ENCODE measurements around the gene NPTX2. TPM values are rescaled to one million over a fixed set of nuclear protein-coding genes. Genes with fewer than 3 reads are reported as not detected.

Gene NPTX2
- polyA plus RNA-seq (2013), result 7.7 TPM

DNA sequence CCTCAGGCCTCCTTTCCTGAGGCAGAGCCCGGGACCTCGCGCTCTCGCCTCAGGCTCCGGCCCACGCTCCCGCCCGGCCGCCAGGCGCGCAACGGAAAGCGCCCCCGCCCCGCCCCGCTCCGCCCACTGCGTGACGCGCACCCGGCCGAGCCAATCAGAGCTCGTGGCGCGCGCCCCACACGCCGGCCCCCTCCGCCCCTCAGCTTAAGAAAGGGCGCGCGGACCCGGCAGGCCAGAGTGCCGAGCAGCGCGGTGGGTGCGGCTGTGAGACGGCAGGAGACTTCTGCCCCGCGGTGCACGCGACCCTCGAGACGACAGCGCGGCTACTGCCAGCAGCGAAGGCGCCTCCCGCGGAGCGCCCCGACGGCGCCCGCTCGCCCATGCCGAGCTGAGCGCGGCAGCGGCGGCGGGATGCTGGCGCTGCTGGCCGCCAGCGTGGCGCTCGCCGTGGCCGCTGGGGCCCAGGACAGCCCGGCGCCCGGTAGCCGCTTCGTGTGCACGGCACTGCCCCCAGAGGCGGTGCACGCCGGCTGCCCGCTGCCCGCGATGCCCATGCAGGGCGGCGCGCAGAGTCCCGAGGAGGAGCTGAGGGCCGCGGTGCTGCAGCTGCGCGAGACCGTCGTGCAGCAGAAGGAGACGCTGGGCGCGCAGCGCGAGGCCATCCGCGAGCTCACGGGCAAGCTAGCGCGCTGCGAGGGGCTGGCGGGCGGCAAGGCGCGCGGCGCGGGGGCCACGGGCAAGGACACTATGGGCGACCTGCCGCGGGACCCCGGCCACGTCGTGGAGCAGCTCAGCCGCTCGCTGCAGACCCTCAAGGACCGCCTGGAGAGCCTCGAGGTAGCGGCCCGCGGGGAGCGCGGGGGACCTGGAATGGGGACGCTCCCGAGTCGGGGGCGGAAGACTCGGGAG is at the start of gene NPTX2:
NPTX2 (plus strand) TSS at position 235 of the 909 bp plus-strand sequence; CDS start at position 412, 177 bp downstream.
- peaks cover 0 to 4% (median 2%) of the 10 kb centered on the region in 5 experiments for H3K9me3 ChIP-seq (ENCODE audit: control extremely low read depth in 1 of 5, control insufficient read depth in 4 of 5, insufficient read depth in 2 of 5, low read depth in 1 of 5, low read length in 4 of 5)
- peaks cover 19 to 81% (median 31%) of the 10 kb centered on the region in 5 experiments for H3K27me3 ChIP-seq (replicated peaks in 2 of 5; ENCODE audit: control insufficient read depth in 4 of 5, insufficient read depth in 5 of 5, low read length in 4 of 5)

DNA sequence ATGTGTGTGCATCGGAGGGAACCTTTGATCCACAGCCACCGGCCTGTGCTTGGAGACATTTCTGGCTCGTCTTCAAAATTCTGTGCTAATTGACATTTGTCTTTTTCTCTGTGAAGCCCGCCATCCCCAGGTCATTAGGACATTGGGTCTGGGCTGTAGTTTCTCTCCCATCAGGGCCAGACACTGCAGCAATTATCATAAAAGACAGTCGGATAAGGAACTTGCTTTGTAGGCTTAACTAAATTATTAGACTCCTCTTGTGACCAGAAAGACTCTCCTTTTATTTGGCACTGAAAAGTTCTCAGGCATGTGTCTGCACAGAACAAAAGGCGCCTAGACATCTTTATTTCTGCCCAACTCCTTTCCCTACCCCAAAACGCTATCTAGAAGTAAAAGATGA is 49.1 kb upstream of the NPTX2 start:
- Histone ChIP-seq H3K27me3 (replicated peaks in 2 of 5; ENCODE audit: control insufficient read depth in 4 of 5, insufficient read depth in 5 of 5, low read length in 4 of 5) (peaks cover 0 to 6% (median 3%) of the 10 kb centered on the region in 5 experiments), H3K4me3 (ENCODE audit: control insufficient read depth in 1 of 7, extremely low read depth in 1 of 7, insufficient read depth in 4 of 7, low read depth in 2 of 7, low read length in 6 of 7) (no peak overlapping the region), H3K27ac (ENCODE audit: insufficient read depth in 1 of 2, low read depth in 1 of 2, low read length in 2 of 2, poor library complexity in 1 of 2, severe bottlenecking in 2 of 2) (no peak overlapping the region), H3K36me3 (ENCODE audit: control insufficient read depth in 4 of 4, insufficient read depth in 4 of 4, low read length in 3 of 4) (no peaks in the 10 kb centered on the region), H3K4me1 (ENCODE audit: control extremely low read depth in 1 of 4, control insufficient read depth in 4 of 4, insufficient read depth in 4 of 4, low read length in 3 of 4) (no peaks in the 10 kb centered on the region), H3K9me3 (ENCODE audit: control extremely low read depth in 1 of 5, control insufficient read depth in 4 of 5, insufficient read depth in 2 of 5, low read depth in 1 of 5, low read length in 4 of 5) (peaks cover 0 to 3% (median 0%) of the 10 kb centered on the region in 5 experiments)
- 97% methylated on average over 5 of the region's 7 CpGs for WGBS (ENCODE audit: insufficient coverage)
- ChIA-PET CTCF (no interaction called here), POLR2A (no interaction called here)
- no peak for DNase-seq

More for the DNA sequence above, at the start of gene NPTX2:
- CTCF ChIA-PET, result interaction anchor here (0.8 to 1.8 kb wide), 8 partner anchors 22 to 129 kb away, joined by 3 to 6 read pairs (median 4); no protein-coding TSS in a partner anchor
- Histone ChIP-seq H3K36me3 (ENCODE audit: control insufficient read depth in 4 of 4, insufficient read depth in 4 of 4, low read length in 3 of 4) (no peaks in the 10 kb centered on the region), H3K27ac (ENCODE audit: insufficient read depth in 1 of 2, low read depth in 1 of 2, low read length in 2 of 2, poor library complexity in 1 of 2, severe bottlenecking in 2 of 2) (no peak within 1 kb of the TSS), H3K4me3 (ENCODE audit: control insufficient read depth in 1 of 7, extremely low read depth in 1 of 7, insufficient read depth in 4 of 7, low read depth in 2 of 7, low read length in 6 of 7) (peak within 1 kb of the TSS in 6 of 7 experiments; percentile 19 to 66 (median 40)), H3K4me1 (ENCODE audit: control extremely low read depth in 1 of 4, control insufficient read depth in 4 of 4, insufficient read depth in 4 of 4, low read length in 3 of 4) (peaks cover 4 to 50% (median 35%) of the 10 kb centered on the region in 4 experiments)
- POLR2A ChIA-PET, result interaction anchor here (1.4 kb wide), 1 partner anchor 24 kb away, joined by 8 read pairs; no protein-coding TSS in a partner anchor
- peak; percentile 35 to 79 (median 64) for DNase-seq
- 2% methylated on average over 97 of the region's 130 CpGs for WGBS (ENCODE audit: insufficient coverage)

GRCh38 chr7:98568891-98569290 is 48.2 kb upstream of the NPTX2 start:
- Histone ChIP-seq H3K4me1 (ENCODE audit: control extremely low read depth in 1 of 4, control insufficient read depth in 4 of 4, insufficient read depth in 4 of 4, low read length in 3 of 4) (no peaks in the 10 kb centered on the region), H3K36me3 (ENCODE audit: control insufficient read depth in 4 of 4, insufficient read depth in 4 of 4, low read length in 3 of 4) (no peaks in the 10 kb centered on the region), H3K27me3 (replicated peaks in 2 of 5; ENCODE audit: control insufficient read depth in 4 of 5, insufficient read depth in 5 of 5, low read length in 4 of 5) (peaks cover 0 to 6% (median 3%) of the 10 kb centered on the region in 5 experiments), H3K4me3 (ENCODE audit: control insufficient read depth in 1 of 7, extremely low read depth in 1 of 7, insufficient read depth in 4 of 7, low read depth in 2 of 7, low read length in 6 of 7) (no peak overlapping the region), H3K27ac (ENCODE audit: insufficient read depth in 1 of 2, low read depth in 1 of 2, low read length in 2 of 2, poor library complexity in 1 of 2, severe bottlenecking in 2 of 2) (no peak overlapping the region), H3K9me3 (ENCODE audit: control extremely low read depth in 1 of 5, control insufficient read depth in 4 of 5, insufficient read depth in 2 of 5, low read depth in 1 of 5, low read length in 4 of 5) (peaks cover 0 to 3% (median 0%) of the 10 kb centered on the region in 5 experiments)
- 95% methylated on average over 6 of the region's 8 CpGs for WGBS (ENCODE audit: insufficient coverage)
- ChIA-PET CTCF (no interaction called here), POLR2A (no interaction called here)
- DNase-seq, result no peak

DNA sequence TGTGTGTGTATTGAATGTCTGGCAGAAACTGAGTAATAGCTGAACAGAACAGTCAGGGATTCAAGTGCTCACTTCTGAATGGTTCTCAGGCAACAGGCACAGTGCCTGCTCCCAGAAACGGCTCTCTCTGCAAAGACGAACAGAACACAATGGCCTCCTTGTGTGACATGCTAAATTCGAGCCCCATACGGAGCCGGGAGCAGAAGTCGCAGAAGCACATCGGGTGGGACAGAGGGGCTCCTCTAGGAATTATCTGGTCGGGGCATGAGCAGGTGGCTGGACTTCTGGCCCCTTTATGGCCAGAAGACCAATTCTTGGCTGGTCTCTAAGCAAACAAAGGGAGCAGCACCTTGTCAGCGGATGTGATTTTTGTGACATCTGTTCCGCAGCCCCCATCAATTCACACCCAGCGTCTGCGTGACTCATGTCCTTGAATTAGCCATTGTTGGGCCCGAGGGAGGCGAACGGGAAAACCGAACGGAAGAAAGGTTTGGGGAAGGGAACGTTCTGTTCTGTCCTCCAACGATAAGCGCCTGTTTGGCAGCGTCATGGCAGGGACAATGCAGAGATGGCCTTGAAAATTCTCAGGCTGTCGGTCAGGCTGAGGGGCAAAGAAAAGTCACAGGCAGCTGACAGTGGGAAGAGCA is 47.3 kb upstream of the NPTX2 start:
- WGBS (ENCODE audit: insufficient coverage), result 80% methylated on average over 18 of the region's 22 CpGs
- Histone ChIP-seq H3K36me3 (ENCODE audit: control insufficient read depth in 4 of 4, insufficient read depth in 4 of 4, low read length in 3 of 4) (no peaks in the 10 kb centered on the region), H3K27me3 (replicated peaks in 2 of 5; ENCODE audit: control insufficient read depth in 4 of 5, insufficient read depth in 5 of 5, low read length in 4 of 5) (peaks cover 0 to 6% (median 3%) of the 10 kb centered on the region in 5 experiments), H3K4me3 (ENCODE audit: control insufficient read depth in 1 of 7, extremely low read depth in 1 of 7, insufficient read depth in 4 of 7, low read depth in 2 of 7, low read length in 6 of 7) (no peak overlapping the region), H3K9me3 (ENCODE audit: control extremely low read depth in 1 of 5, control insufficient read depth in 4 of 5, insufficient read depth in 2 of 5, low read depth in 1 of 5, low read length in 4 of 5) (no peaks in the 10 kb centered on the region), H3K4me1 (ENCODE audit: control extremely low read depth in 1 of 4, control insufficient read depth in 4 of 4, insufficient read depth in 4 of 4, low read length in 3 of 4) (no peaks in the 10 kb centered on the region), H3K27ac (ENCODE audit: insufficient read depth in 1 of 2, low read depth in 1 of 2, low read length in 2 of 2, poor library complexity in 1 of 2, severe bottlenecking in 2 of 2) (no peak overlapping the region)
- no peak for DNase-seq
- ChIA-PET CTCF (no interaction called here), POLR2A (no interaction called here)

DNA sequence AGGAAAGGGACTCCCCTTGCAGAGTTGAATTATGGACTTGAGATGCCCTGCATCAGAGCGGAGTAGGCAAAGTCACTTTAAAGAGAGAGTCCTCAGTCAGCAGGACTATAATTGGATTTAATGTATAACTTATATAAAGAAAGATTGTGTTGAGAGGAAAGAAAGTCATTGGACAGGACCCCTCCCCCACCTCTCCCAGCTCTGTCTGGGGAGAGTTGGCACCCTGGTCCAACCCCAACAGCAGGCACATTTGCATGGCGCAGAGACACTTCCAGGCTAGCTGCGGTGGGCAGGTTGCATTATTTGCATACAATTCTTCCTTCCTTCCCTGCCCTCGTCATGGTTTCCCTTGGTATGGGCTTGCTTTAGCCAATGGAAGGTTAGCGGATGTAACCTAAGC is 46.1 kb upstream of the NPTX2 start:
- Histone ChIP-seq H3K36me3 (ENCODE audit: control insufficient read depth in 4 of 4, insufficient read depth in 4 of 4, low read length in 3 of 4) (no peaks in the 10 kb centered on the region), H3K4me3 (ENCODE audit: control insufficient read depth in 1 of 7, extremely low read depth in 1 of 7, insufficient read depth in 4 of 7, low read depth in 2 of 7, low read length in 6 of 7) (no peak overlapping the region), H3K27ac (ENCODE audit: insufficient read depth in 1 of 2, low read depth in 1 of 2, low read length in 2 of 2, poor library complexity in 1 of 2, severe bottlenecking in 2 of 2) (no peak overlapping the region), H3K4me1 (ENCODE audit: control extremely low read depth in 1 of 4, control insufficient read depth in 4 of 4, insufficient read depth in 4 of 4, low read length in 3 of 4) (no peaks in the 10 kb centered on the region), H3K9me3 (ENCODE audit: control extremely low read depth in 1 of 5, control insufficient read depth in 4 of 5, insufficient read depth in 2 of 5, low read depth in 1 of 5, low read length in 4 of 5) (peaks cover 0 to 7% (median 2%) of the 10 kb centered on the region in 5 experiments), H3K27me3 (replicated peaks in 2 of 5; ENCODE audit: control insufficient read depth in 4 of 5, insufficient read depth in 5 of 5, low read length in 4 of 5) (peaks cover 0 to 4% (median 1%) of the 10 kb centered on the region in 5 experiments)
- WGBS (ENCODE audit: insufficient coverage), result 79% methylated on average over 3 of the region's 5 CpGs
- DNase-seq, result no peak
- POLR2A ChIA-PET, result no interaction called here
- CTCF ChIA-PET, result interaction anchor here (1.0 kb wide), 1 partner anchor 20 kb away, joined by 3 read pairs; no protein-coding TSS in a partner anchor

DNA sequence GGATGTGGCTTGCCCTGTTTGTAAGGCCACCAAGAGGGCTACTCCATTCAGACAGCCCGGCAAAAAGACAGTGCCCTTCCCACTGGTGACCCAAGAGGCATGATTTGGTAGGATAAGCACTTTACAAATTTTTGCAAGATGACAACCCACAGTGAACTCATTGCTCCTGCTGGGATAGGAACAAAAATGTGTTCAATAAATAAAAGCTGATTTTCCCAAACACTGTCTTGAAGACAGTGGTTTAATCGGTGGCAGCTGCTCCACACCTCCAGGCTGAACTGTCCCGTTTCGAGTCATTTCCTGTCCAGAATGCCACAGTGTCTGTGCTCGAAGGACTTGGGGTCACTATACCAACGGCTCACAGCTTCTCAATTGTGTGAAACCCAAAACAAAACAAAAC is 45.1 kb upstream of the NPTX2 start:
- H3K27me3 ChIP-seq (replicated peaks in 2 of 5; ENCODE audit: control insufficient read depth in 4 of 5, insufficient read depth in 5 of 5, low read length in 4 of 5), result peaks cover 0 to 4% (median 1%) of the 10 kb centered on the region in 5 experiments
- ChIA-PET POLR2A (no interaction called here), CTCF (no interaction called here)
- no peaks in the 10 kb centered on the region for H3K36me3 ChIP-seq (ENCODE audit: control insufficient read depth in 4 of 4, insufficient read depth in 4 of 4, low read length in 3 of 4)
- no peak for DNase-seq
- H3K4me3 ChIP-seq (ENCODE audit: control insufficient read depth in 1 of 7, extremely low read depth in 1 of 7, insufficient read depth in 4 of 7, low read depth in 2 of 7, low read length in 6 of 7), result no peak overlapping the region
- H3K4me1 ChIP-seq (ENCODE audit: control extremely low read depth in 1 of 4, control insufficient read depth in 4 of 4, insufficient read depth in 4 of 4, low read length in 3 of 4), result no peaks in the 10 kb centered on the region
- peaks cover 1 to 17% (median 7%) of the 10 kb centered on the region in 5 experiments for H3K9me3 ChIP-seq (ENCODE audit: control extremely low read depth in 1 of 5, control insufficient read depth in 4 of 5, insufficient read depth in 2 of 5, low read depth in 1 of 5, low read length in 4 of 5)
- H3K27ac ChIP-seq (ENCODE audit: insufficient read depth in 1 of 2, low read depth in 1 of 2, low read length in 2 of 2, poor library complexity in 1 of 2, severe bottlenecking in 2 of 2), result no peak overlapping the region
- WGBS (ENCODE audit: insufficient coverage), result 82% methylated on average over 6 of the region's 6 CpGs
